ENCODE data around the gene PFKFB1.

DNA sequence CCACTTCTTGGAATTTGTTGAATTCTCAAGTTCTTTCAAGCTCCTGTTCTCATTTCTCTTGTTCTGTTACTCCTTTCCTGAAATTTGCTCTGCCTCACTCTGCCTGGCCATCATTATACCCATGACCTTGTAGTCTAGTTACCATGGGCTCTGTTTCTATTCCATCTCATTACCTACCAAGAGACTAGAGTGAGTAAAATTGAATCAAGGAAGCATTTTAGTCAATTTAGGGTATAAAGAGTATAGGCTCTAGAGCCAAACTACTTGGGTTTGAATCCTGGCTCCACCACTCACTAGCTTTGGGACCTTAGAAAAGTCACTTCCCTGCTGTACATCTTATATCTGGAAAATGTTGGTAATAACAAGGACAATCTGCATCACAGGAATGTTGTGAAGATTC, 34.6 kb upstream of the PFKFB1 start:
- TF ChIP-seq, protein P1, sequence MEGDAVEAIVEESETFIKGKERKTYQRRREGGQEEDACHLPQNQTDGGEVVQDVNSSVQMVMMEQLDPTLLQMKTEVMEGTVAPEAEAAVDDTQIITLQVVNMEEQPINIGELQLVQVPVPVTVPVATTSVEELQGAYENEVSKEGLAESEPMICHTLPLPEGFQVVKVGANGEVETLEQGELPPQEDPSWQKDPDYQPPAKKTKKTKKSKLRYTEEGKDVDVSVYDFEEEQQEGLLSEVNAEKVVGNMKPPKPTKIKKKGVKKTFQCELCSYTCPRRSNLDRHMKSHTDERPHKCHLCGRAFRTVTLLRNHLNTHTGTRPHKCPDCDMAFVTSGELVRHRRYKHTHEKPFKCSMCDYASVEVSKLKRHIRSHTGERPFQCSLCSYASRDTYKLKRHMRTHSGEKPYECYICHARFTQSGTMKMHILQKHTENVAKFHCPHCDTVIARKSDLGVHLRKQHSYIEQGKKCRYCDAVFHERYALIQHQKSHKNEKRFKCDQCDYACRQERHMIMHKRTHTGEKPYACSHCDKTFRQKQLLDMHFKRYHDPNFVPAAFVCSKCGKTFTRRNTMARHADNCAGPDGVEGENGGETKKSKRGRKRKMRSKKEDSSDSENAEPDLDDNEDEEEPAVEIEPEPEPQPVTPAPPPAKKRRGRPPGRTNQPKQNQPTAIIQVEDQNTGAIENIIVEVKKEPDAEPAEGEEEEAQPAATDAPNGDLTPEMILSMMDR (IDR thresholded peaks at IDR 0.05) = no peak
- no peak for TF ChIP-seq POLR2A (IDR thresholded peaks at IDR 0.05)

Measured in esophagus squamous epithelium (tissue), 4 donors.